ENCODE results near the gene TNFSF13B.
"Not testable (repeated sequence)": the region's sequence is repeated elsewhere in the genome, so short reads cannot be mapped to it uniquely, and the experiment has no call there.

The TNFSF13B gene

GRCh38 chr13:108283110-108283509, 13.6 kb downstream of the TNFSF13B start:
- DNase-seq: no peak

DNA sequence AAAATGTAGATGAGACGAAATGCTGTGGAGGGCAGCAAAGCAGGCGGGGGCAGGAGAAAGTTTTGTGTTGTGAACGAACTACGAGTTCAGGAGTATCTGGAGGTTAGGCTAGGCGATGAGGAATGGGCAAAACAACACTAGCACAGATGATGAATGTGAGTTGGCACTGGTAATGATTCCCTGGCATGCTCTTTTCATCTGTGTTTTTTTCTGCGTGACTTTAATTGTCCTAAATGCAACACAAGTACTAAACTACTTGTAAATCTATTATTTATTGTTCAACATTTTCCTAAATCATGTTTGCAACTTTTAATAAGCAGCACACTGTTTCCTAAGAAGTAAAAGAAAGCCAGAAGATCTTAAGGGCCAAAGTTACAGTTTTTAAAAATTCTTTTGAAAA, 19.2 kb downstream of the TNFSF13B start:
- DNase-seq: no peak

GRCh38 chr13:108289819-108290218, 20.3 kb downstream of the TNFSF13B start:
- no peak for DNase-seq

GRCh38 chr13:108297114-108297513, 27.6 kb downstream of the TNFSF13B start:
- DNase-seq: no peak

DNA sequence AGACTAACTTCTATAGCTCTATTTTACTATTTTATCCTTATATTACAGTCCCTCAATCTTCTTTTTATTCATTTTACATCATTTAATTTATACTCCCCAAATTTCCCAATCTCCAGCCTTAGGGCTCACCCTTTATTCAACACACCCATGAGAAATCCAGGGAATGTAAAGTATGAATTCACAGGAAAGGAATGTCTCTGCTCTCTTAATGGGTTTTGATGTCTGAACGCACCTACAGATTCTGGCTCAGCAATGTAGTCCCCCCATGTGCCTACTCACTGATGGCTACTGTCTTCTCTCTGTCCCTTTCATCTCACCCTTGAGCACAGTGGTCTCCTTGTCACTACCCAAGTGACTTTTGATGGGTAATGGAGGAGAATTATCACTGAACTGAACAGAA, 32.8 kb downstream of the TNFSF13B start:
- no peak for DNase-seq

- no peak for DNase-seq
These were observed 34.9 kb downstream of the TNFSF13B start for GRCh38 chr13:108304170-108305016.

- no peak for DNase-seq
These were observed 36.1 kb downstream of the TNFSF13B start for GRCh38 chr13:108305655-108306054.

DNA sequence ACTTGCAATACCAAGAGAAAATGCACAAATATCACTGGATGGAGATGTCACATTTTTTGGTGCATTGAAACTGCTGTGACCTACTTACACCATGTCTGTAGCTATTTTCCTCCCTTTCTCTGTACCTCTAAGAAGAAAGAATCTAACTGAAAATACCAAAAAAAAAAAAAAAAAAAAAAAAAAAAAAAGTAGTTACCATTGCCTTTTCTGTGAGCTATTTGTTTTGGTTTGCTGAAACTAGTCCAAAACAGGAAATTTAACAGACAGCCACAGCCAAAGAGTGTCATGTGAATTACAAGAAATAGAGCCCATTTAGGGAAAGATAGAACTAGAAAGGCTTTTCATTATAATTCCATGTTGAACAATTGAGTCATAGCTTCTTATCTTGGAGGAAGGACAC, 37.3 kb downstream of the TNFSF13B start:
- DNase-seq: no peak

GRCh38 chr13:108311596-108311995, 42.1 kb downstream of the TNFSF13B start:
- not testable (repeated sequence) for DNase-seq

DNA sequence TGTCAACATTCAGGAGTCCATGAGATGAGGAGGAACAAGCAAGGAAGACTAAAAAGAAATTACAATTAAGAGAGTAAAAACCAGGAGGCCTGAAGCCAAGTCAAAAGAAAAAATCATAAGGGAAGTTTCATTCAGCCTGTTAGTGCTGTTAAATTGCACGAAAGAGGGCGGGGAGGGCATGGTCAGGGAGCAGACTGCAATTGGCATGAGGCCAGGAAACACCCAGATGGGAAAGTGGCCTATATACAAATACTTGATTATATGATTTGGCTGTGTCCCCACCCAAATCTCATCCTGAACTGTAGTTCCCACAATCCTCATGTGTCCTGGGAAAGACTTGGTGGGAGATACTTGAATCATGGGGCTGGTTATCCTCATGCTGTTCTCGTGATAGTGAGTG, 43.9 kb downstream of the TNFSF13B start:
- DNase-seq: no peak

GRCh38 chr13:108315273-108315672, 45.8 kb downstream of the TNFSF13B start:
- no peak for DNase-seq

- DNase-seq: no peak
These were observed 46.5 kb downstream of the TNFSF13B start for GRCh38 chr13:108315991-108316390.

DNA sequence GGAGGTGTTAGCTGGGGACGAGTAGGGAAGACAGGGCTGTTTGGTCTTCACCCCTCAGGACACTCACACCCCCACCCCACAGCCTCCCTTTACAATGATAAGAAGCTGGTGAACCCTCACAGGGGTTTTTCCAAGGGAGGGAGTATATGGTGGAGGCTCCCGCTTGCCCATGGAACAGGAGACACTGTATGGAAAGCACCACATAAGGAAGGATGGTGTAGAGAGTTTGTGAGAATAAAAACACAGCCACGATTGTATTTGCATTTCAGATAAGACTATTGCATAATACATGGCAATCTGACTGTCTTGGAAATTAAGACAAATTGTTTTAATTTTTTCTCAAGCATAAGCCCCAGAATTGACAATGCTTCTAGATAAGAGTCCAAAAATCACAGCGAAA, 46.9 kb downstream of the TNFSF13B start:
- no peak for DNase-seq

- DNase-seq: no peak
These were observed 52.8 kb downstream of the TNFSF13B start for GRCh38 chr13:108322206-108322824.

- DNase-seq: no peak
These were observed 53.5 kb downstream of the TNFSF13B start for GRCh38 chr13:108323031-108323430.

GRCh38 chr13:108325863-108326262, 56.3 kb downstream of the TNFSF13B start:
- no peak for DNase-seq

DNA sequence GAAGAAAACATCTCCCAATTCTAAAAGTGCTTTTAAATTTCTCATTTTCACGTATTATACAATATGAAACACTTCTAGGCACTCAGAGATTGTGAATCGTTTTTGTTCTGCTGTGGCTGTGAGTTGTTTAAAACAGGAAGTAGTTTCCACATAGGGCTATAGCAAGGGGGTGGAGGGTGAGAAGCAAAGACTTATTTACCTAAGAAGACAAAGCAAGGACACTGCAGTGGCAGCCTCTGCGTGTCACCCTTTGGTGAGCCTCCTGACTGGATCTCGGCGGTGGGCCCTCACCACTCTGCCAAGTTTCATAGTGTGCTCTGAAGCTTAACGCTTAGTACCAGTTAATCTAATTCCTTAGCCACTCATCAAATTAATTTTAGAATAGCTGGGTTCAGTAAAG, 56.8 kb downstream of the TNFSF13B start:
- DNase-seq: no peak

DNA sequence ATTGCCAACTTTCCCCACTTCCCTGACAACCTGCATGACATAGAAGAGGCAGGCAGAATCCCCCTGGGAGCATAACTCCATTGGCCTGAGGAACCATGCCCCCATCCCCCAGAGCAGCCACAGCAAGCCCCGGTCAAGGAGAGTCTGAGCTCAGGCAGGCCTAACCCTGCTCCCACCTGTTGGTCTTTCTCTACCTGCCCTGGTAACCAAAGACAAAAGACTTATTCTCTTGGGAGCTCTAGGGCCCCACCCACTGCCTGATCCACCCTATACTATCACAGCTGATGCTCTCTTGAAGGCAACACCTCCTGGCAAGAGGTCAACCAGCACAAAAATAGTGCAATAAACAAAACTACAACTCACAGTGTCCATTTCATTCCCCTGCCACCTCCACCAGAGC, 59.3 kb downstream of the TNFSF13B start:
- no peak for DNase-seq

DNA sequence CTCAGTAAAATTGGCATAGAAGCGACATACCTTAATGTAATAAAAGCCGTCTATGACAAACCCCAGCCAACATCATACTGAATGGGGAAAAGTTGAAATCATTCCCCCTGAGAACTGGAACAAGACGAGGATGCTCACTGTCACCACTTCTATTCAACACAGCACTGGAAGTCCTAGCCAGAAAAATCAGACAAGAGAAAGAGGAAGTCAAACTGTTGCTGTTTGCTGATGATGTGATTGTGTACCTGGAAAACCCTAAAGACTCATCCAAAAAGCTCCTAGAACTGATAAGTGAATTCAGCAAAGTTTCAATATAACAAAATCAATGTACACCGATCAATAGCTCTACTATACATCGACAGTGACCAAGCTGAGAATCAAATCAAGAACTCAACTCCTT, 63.3 kb downstream of the TNFSF13B start:
- DNase-seq: no peak

GRCh38 chr13:108342369-108343289, 73.1 kb downstream of the TNFSF13B start:
- DNase-seq: no peak

GRCh38 chr13:108345016-108345415, 75.5 kb downstream of the TNFSF13B start:
- DNase-seq: no peak

DNA sequence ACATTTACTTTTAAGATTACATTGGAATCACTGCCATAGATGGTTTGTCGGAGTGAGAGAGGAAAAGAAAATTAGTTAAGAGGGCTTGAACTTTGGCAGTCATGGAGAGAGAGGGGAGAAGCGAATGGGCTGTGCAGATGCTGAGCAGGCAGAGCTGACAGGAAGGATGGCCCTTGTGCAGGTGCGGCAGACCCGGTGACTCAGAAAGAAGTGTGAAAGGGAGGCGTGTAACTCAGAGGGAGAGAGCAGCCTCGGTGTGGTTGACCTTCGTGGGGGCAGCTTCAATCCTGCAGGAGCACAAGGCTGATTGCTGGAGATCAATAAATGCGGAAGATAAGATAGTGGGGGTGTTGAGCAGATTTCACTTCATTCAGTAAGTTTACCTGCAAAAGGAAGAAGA, 76.9 kb downstream of the TNFSF13B start:
- DNase-seq: no peak

GRCh38 chr13:108349269-108349668, 79.8 kb downstream of the TNFSF13B start:
- no peak for DNase-seq

DNA sequence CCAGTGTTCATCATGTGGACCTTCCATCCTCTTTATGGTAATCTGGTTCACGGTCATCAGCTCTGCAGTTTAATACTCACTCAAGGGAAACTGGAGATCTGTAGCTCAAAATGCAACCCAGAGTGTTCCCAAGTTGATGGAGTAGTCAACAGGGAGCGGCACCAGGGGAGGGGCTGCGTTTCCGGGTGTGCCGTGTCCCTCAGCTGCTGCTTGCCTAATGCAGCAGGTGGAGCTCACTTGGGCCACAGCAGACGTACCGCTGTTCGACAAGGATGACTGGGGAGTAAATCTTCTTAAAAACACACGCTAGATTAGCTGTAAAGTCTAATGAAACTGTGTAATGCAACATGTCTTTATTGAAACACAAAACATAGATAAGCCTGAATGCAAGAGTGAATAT, 81.1 kb downstream of the TNFSF13B start:
- no peak for DNase-seq

All from NCI-H2081 treated with DMSO at 0.1 percent for 48 hours (cell line).